Prostate gland (tissue), 2 donors: Measurements from ENCODE around the gene CDYL2.

Experiments
- CTCF ChIP-seq, 4 experiments: fragments of 200-600 bp in 2 of 4; fragments of 450-650 bp in 2 of 4; sonication (generic) in 2 of 4; IDR thresholded peaks; 1 replicate in 3 of 4; 2 replicates in 1 of 4; pipeline ENCODE4 v1.5.1; 2016 to 2019; ENCODE audit warnings: antibody characterized with exemption in 4 of 4, mild to moderate bottlenecking in 2 of 4, moderate library complexity in 2 of 4
- POLR2AphosphoS5 ChIP-seq: sonication (generic); formaldehyde crosslinking; IDR thresholded peaks from one replicate; pipeline ENCODE4 v1.6.1; 2017; ENCODE audit warnings: antibody characterized with exemption

- TF ChIP-seq CTCF (IDR thresholded peaks at IDR 0.05), result no peak
- peak; percentile 71 for TF ChIP-seq POLR2AphosphoS5
Observed at GRCh38 chr16:80654094-80654862, 150.1 kb downstream of the CDYL2 start.
